Measurements from ENCODE around the gene GLP2R. TPM values are rescaled to one million over a fixed set of nuclear protein-coding genes. Genes with fewer than 3 reads are reported as not detected.

The GLP2R gene, protein sequence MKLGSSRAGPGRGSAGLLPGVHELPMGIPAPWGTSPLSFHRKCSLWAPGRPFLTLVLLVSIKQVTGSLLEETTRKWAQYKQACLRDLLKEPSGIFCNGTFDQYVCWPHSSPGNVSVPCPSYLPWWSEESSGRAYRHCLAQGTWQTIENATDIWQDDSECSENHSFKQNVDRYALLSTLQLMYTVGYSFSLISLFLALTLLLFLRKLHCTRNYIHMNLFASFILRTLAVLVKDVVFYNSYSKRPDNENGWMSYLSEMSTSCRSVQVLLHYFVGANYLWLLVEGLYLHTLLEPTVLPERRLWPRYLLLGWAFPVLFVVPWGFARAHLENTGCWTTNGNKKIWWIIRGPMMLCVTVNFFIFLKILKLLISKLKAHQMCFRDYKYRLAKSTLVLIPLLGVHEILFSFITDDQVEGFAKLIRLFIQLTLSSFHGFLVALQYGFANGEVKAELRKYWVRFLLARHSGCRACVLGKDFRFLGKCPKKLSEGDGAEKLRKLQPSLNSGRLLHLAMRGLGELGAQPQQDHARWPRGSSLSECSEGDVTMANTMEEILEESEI
- polyA plus RNA-seq (2012; ENCODE audit: insufficient read length, low read depth), result 0.41 TPM

DNA sequence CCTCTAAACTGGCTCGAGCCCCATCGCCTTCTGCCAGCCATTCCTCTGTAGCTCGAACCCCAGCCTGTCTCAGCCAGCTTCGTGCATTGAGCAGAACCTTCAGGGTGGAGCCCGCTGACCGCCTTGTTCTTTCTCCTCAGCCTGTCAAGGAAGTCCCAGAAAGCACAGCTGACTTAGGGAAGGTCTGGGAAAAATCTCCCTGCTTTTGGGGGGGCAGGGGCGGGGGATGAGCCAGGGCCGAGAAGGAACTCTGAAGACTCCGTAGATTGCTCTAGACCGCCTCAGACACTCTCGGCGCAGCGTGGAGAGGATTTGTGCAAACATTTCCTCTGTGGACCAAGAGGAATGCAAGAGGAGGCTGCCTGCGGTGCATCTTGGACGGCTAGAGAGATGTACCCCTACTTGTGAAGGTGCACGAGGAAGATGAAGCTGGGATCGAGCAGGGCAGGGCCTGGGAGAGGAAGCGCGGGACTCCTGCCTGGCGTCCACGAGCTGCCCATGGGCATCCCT lies at the start of gene GLP2R:
TSS of gene GLP2R (plus strand) at position 284 of the 510 bp plus-strand sequence. CDS start at position 424, 140 bp downstream.
- TF ChIP-seq TAF1 (IDR thresholded peaks at IDR 0.05; ENCODE audit: borderline replicate concordance, insufficient read depth, low read length) (no peak), POLR2AphosphoS5 (IDR thresholded peaks at IDR 0.05; ENCODE audit: low read depth, low read length) (no peak), SIN3A (IDR thresholded peaks at IDR 0.05; ENCODE audit: borderline replicate concordance, insufficient read depth, low read length) (no peak), REST (IDR thresholded peaks at IDR 0.05; ENCODE audit: insufficient read depth in 1 of 2, low read depth in 2 of 2, low read length in 2 of 2) (no peak), FOXP2 (optimal IDR thresholded peaks at IDR 0.05; ENCODE audit: borderline replicate concordance, extremely low read depth, extremely low read length, insufficient read depth) (no peak)

DNA sequence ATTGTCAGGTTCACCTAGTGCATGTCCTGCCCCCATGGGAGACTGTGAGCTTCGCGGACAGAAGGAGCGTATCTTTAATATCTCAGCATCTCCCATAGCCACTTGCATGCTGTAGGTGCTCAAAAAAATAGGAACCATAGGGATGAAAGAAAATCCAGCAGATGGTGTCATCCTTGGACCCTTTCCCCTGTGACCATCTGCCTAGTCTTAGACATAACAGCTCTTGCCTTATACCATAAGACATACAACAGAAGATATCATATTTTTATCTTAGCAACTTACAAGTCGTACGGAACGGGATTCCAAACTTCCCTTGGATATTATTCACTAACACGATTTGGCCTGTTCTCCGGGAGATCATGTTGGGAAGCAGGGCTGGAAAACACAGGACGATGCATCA lies 48.8 kb upstream of the GLP2R start:
- no peak for TF ChIP-seq TAF1 (IDR thresholded peaks at IDR 0.05; ENCODE audit: borderline replicate concordance, insufficient read depth, low read length)
- no peak for TF ChIP-seq SIN3A (IDR thresholded peaks at IDR 0.05; ENCODE audit: borderline replicate concordance, insufficient read depth, low read length)
- TF ChIP-seq FOXP2 (optimal IDR thresholded peaks at IDR 0.05; ENCODE audit: borderline replicate concordance, extremely low read depth, extremely low read length, insufficient read depth), result no peak
- TF ChIP-seq POLR2AphosphoS5 (IDR thresholded peaks at IDR 0.05; ENCODE audit: low read depth, low read length), result no peak
- no peak for TF ChIP-seq REST (IDR thresholded peaks at IDR 0.05; ENCODE audit: insufficient read depth in 1 of 2, low read depth in 2 of 2, low read length in 2 of 2)

DNA sequence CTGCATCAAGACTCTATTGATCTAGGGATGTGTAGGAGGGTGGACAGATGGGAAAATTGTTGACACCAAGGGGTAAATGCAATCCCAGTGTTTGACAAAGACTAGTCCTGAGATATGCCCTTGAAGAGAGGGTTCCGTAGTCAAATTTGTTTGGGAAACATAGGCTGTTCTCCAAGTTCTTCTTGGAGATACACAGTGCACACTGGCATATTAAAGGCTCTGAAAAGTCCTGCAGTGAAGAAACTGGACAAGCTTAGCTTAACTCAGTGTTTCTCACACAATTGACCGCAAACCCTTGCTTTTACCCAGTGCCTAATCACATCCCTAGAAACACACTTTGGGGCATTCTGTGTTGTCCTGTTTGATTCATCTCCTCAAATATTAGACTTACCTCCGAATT lies 45.2 kb upstream of the GLP2R start:
- TF ChIP-seq REST (IDR thresholded peaks at IDR 0.05; ENCODE audit: insufficient read depth in 1 of 2, low read depth in 2 of 2, low read length in 2 of 2), result no peak
- TF ChIP-seq TAF1 (IDR thresholded peaks at IDR 0.05; ENCODE audit: borderline replicate concordance, insufficient read depth, low read length), result no peak
- no peak for TF ChIP-seq POLR2AphosphoS5 (IDR thresholded peaks at IDR 0.05; ENCODE audit: low read depth, low read length)
- TF ChIP-seq FOXP2 (optimal IDR thresholded peaks at IDR 0.05; ENCODE audit: borderline replicate concordance, extremely low read depth, extremely low read length, insufficient read depth), result no peak
- TF ChIP-seq SIN3A (IDR thresholded peaks at IDR 0.05; ENCODE audit: borderline replicate concordance, insufficient read depth, low read length), result no peak

GRCh38 chr17:9783050-9783449 lies 42.7 kb upstream of the GLP2R start:
- TF ChIP-seq FOXP2 (optimal IDR thresholded peaks at IDR 0.05; ENCODE audit: borderline replicate concordance, extremely low read depth, extremely low read length, insufficient read depth), result no peak
- no peak for TF ChIP-seq SIN3A (IDR thresholded peaks at IDR 0.05; ENCODE audit: borderline replicate concordance, insufficient read depth, low read length)
- TF ChIP-seq POLR2AphosphoS5 (IDR thresholded peaks at IDR 0.05; ENCODE audit: low read depth, low read length), result no peak
- no peak for TF ChIP-seq REST (IDR thresholded peaks at IDR 0.05; ENCODE audit: insufficient read depth in 1 of 2, low read depth in 2 of 2, low read length in 2 of 2)
- no peak for TF ChIP-seq TAF1 (IDR thresholded peaks at IDR 0.05; ENCODE audit: borderline replicate concordance, insufficient read depth, low read length)

All from PFSK-1 (cell line).